Measurements from ENCODE around the gene TXNDC17. TPM values are rescaled to one million over a fixed set of nuclear protein-coding genes. Genes with fewer than 3 reads are reported as not detected.

Gene TXNDC17
- total and polyA plus RNA-seq, 2 of the 8 experiments (the other 6 are each of a cell fraction or from before 2014, with no cell fraction given): 182 to 410 TPM

- CTCF ChIA-PET (ENCODE audit: partially characterized antibody): interaction anchor here (1.1 to 1.3 kb wide), 3 partner anchors 27 to 169 kb away, joined by 3 to 4 read pairs (median 4); no protein-coding TSS in a partner anchor
- POLR2A ChIA-PET (ENCODE audit: partially characterized antibody): no interaction called here
Observed at GRCh38 chr17:6674586-6674985, 33.7 kb downstream of the TXNDC17 start.

More at GRCh38 chr17:6674586-6674985, 33.7 kb downstream of the TXNDC17 start:
- DNase-seq (ENCODE audit: low read depth in 1 of 2, low spot score in 2 of 2): no peak
- H2BK120ac ChIP-seq (replicated peaks; ENCODE audit: low read depth, low read length): no peak overlapping the region
- H3K79me1 ChIP-seq (ENCODE audit: low read depth, low read length): no peaks in the 10 kb centered on the region
- peak overlapping the region; percentile 17; the same call in 1 of the 2 replicates for H4K8ac ChIP-seq (ENCODE audit: extremely low read depth, insufficient read depth, low read length)
- no peaks in the 10 kb centered on the region for H3K27me3 ChIP-seq (replicated peaks in 1 of 4; ENCODE audit: control insufficient read depth in 3 of 4, extremely low read depth in 1 of 4, insufficient read depth in 3 of 4, low read length in 3 of 4)
- H4K20me1 ChIP-seq (replicated peaks in 1 of 2; ENCODE audit: control insufficient read depth in 1 of 2, insufficient read depth in 2 of 2, low read length in 2 of 2): no peaks in the 10 kb centered on the region
- H3K23me2 ChIP-seq (ENCODE audit: low read depth, low read length): no peaks in the 10 kb centered on the region
- H3K4me2 ChIP-seq (ENCODE audit: insufficient read depth in 1 of 2, low read depth in 2 of 2, low read length in 2 of 2): no peak overlapping the region
- H3K56ac ChIP-seq (replicated peaks; ENCODE audit: insufficient read length, low read depth, low read length): no peak overlapping the region
- no peak overlapping the region for H2AK5ac ChIP-seq (ENCODE audit: low read depth, low read length)
- H4K91ac ChIP-seq (replicated peaks; ENCODE audit: insufficient read length, low read length): no peak overlapping the region
- H3K9ac ChIP-seq (replicated peaks in 1 of 4; ENCODE audit: extremely low read depth in 1 of 4, low read depth in 3 of 4, low read length in 3 of 4): no peak overlapping the region
- no peak overlapping the region for H3K23ac ChIP-seq (ENCODE audit: insufficient read length)
- H3K9me3 ChIP-seq (ENCODE audit: insufficient read depth in 2 of 2, low read depth in 1 of 2, low read length in 1 of 2): no peaks in the 10 kb centered on the region
- H3K27ac ChIP-seq (ENCODE audit: low read depth, low read length): no peak overlapping the region
- H2BK20ac ChIP-seq (ENCODE audit: low read length): no peak overlapping the region
- no peak for FAIRE-seq
- WGBS, 2 experiments (ENCODE audit: extremely low coverage in 1 of 2, insufficient coverage in 1 of 2, insufficient read length in 1 of 2, insufficient replicate concordance in 2 of 2, low coverage in 1 of 2, low lambda C conversion rate in 2 of 2, missing lambda C conversion rate in 1 of 2): 91% methylated on average over 13 of the region's 13 CpGs; no CpG with 5 or more reads in 1 of the 2 experiments
- no peaks in the 10 kb centered on the region for H3K36me3 ChIP-seq (ENCODE audit: control insufficient read depth in 2 of 4, insufficient read depth in 4 of 4, low read length in 3 of 4)
- H4K5ac ChIP-seq (ENCODE audit: insufficient read length, low read depth, low read length): no peak overlapping the region
- no peak overlapping the region for H3K4ac ChIP-seq (replicated peaks; ENCODE audit: insufficient read length, low read depth, low read length)
- no peak overlapping the region for H3K18ac ChIP-seq (ENCODE audit: extremely low read depth, low read length)
- no peak overlapping the region for H3K4me3 ChIP-seq (ENCODE audit: extremely low read depth in 1 of 4, insufficient read depth in 2 of 4, low read depth in 3 of 4, low read length in 4 of 4)
- no peak overlapping the region for H3K14ac ChIP-seq (ENCODE audit: insufficient read length)
- TF ChIP-seq JUND (IDR thresholded peaks at IDR 0.05; ENCODE audit: low read length): no peak
- no peaks in the 10 kb centered on the region for H3K79me2 ChIP-seq (ENCODE audit: control insufficient read depth in 1 of 2, insufficient read depth in 2 of 2, low read length in 2 of 2)
- H2BK5ac ChIP-seq (ENCODE audit: low read depth, low read length): no peak overlapping the region
- H2AFZ ChIP-seq (ENCODE audit: low read length): no peak overlapping the region
- no peaks in the 10 kb centered on the region; a peak in 1 of 7 replicates for H3K4me1 ChIP-seq (replicated peaks in 1 of 4; ENCODE audit: control insufficient read depth in 3 of 4, insufficient read depth in 4 of 4, low read length in 3 of 4)
- no peak overlapping the region for H2BK12ac ChIP-seq (ENCODE audit: low read depth, low read length)
- no peak overlapping the region for H2BK15ac ChIP-seq (ENCODE audit: low read length)
